NCI-H526 (cell line): Measurements from ENCODE around the gene LIN7A.

Source experiments
- DNase-seq, 2 experiments: peaks; one replicate each; lab custom pipeline; 2025; lab: John Stamatoyannopoulos, UW

LIN7A gene

DNA sequence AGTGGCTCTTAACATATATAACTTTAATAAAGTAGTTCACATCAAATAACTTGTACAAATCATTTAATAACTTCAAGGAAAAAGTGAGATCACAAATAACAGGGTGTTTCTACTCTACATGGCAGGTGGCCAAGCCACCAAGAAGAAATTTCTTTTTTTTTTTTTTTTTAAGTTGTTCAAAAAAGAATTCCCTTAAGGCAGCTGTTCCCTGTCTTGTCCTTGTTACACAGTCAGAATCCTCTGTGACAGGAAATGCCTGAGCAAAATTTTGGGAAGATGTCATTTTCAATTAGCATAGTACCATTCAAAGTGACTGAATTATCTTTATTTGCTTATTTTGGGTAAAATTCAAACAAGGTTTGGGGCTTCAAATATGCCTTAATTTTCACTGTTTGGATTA, 79.4 kb downstream of the LIN7A start:
- DNase-seq = no peak

GRCh38 chr12:80857311-80857710, 80.4 kb downstream of the LIN7A start:
- no peak for DNase-seq

GRCh38 chr12:80849337-80849736, 88.4 kb downstream of the LIN7A start:
- no peak for DNase-seq

DNA sequence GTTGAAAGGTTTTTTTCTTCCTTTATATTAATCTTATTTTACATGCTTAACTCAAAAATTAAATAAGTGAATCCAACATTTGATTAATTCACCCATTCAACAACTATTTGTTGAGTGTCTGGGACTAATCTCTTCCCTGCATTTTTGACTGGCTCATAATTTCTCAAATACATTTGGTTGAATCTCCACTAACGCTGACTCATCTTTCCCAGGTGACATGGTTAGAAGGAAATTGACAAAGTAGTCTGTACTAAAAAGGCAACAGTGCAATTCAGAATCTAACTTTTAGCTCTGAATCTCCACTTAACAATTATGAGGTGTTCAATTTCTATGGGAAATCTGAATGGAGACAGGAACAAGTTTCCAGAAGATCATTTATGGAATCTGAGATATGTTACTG, 88.9 kb downstream of the LIN7A start:
- no peak for DNase-seq

GRCh38 chr12:80847575-80847974, 90.2 kb downstream of the LIN7A start:
- no peak for DNase-seq

DNA sequence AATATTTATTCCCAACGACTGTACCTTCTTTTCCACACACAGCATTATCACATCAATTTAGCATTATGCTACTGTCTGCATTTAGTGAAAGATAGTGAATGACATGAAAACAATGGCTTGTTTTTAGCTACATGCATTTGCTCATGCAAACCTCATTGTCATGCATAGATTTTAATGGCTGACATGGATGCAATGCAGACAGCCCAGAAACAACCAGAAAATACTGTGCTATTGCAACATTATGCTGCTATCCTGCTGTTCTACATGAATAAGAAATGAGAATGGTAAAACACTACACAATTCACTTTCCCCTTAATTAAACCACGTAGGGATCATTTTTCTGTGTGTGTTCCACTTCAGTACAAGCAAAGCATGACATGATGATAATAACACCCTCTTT, 90.8 kb downstream of the LIN7A start:
- DNase-seq = no peak

- DNase-seq = no peak
Measured at GRCh38 chr12:80845639-80846038, 92.1 kb downstream of the LIN7A start.

DNA sequence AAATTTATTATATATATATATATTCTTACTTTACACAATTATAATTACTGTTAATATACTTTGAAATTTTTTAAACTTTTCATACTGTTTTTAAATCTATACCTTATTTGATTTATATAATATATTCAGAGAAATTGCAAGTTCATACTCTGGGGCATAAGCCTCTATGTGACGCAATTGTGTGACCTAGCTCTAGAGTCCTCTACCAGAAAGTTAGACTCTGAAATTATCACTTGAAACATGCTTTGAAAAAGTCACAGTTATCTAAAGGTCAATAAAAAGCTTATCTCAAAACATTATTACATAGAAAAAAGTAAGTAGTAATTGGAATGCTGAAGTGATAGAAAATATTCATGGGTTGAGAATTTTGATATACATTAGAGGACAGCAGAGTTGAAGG, 93.8 kb downstream of the LIN7A start:
- no peak for DNase-seq

GRCh38 chr12:80838708-80839107, 99.0 kb downstream of the LIN7A start:
- peak in 1 of 2 experiments; percentile 1 for DNase-seq

DNA sequence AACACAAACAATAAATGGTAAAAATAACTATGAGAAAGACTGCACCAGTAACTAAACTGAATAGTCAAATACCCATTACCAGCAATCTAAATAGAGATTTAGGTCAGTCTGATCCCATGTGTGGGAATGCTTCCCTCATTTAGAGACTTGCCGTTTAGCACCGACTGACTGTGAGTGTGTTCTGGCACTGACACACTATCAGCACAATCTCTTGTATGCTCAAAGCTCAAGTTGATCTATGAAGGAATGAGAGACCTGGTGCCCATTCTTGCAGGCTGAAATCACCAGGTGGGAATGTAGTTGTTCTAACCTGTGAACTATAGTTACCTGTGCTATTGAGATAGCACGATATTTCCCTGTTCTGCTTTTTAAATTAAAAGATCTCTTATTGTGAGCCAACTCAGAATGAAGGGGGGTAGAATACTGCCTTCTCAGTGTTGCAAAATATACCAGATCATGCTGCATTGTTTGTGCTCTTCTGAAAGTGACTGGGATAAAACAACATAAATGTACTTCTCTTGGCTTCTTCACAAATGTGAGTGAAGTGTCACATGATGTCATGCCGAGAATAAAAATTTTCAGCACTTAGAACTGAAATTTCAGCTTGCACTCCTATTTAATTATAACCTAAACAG, 99.6 kb downstream of the LIN7A start:
- DNase-seq = no peak

DNA sequence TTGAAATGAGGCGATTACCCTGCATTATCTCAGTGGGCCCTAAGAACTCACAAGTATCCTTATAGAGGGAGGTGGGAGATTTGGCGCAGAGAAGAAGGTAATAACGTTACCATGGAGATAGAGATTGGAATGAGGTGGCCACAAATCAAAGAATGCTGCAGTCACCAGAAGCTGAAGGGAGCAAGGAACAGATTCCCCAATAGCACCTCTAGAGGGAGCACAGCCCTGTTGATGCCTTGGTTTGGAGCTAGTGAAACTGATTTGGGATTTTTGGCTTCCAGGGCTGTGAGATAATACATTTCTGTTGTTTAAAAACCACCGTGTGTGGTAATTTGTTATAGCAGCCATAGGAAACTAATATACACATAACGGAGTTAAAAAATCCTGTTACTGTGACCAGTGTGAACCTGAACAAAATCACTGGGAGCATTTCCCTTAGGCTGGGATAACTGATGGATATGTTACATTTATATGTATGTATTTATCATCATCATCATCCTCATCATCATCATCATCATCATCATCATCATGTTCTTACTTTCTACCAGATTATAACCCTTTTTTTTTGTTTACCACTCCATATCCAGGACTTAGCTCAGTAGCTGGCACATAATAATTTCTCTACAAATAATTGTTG, 100.3 kb downstream of the LIN7A start:
- peak in 1 of 2 experiments; percentile 45 for DNase-seq

GRCh38 chr12:80834724-80835123, 103.0 kb downstream of the LIN7A start:
- no peak for DNase-seq

DNA sequence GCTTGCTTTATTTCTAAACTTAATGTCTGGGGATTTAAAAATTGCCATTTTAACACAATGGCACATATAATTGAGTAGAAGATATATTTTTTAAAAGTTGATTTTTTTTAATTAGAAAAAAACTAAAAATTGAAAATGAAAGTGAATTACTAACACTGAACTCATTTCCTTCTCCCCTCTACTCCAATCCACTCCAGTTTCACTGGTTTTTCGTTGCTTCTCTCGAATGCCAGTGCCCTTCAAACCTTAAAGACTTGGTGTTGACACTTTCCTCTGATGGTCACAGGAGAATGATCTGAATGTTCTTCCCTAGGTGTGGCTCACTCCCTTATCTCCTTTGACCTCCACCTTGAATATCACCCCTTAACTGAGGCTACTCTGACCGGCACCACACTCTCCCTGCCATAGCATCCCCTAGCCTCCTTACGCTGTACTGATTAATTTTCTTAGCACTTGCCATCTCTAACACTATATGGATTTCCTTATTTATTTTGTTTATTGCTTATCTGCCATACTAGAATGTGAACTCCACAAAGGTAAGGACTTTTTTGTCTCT, 107.1 kb downstream of the LIN7A start:
- DNase-seq = no peak

GRCh38 chr12:80829767-80830166, 108.0 kb downstream of the LIN7A start:
- no peak for DNase-seq

DNA sequence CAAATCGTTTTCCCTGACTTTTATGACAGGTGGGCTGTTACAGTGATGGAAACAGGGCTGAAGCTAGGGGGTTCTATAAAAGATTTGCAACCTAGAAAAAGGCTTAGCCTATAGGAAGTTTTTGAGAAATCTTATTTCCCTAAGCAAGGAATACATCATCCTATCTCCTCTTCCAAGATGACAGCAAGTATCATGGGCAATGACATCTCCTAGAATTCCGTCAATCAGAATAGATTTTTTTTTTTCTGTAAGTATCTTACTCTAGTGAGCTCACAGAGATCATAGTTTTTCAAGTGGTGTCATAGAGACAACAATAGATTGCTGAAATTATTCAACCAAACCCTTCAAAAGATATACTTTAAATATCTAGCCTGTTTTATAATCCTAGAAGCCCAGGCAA, 112.2 kb downstream of the LIN7A start:
- no peak for DNase-seq

DNA sequence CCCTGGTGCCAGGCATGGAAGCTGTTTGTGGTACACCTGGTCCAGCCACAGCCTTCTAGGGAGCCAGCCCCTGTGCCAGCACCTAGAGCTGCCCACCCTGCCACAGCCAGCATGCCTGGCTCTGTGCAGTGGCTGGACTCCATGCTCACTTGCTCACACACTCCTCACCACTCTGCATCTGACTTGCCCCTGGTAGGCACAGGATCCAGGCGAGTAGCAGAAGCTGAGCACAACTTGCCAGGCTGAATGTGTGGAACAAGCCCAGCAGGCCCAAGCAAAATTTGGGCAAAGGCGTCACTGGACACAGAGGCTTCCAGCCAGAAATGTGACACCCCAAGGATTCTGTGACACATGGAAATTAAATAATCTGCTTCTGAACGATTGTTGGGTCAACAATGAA, 114.3 kb downstream of the LIN7A start:
- no peak for DNase-seq

DNA sequence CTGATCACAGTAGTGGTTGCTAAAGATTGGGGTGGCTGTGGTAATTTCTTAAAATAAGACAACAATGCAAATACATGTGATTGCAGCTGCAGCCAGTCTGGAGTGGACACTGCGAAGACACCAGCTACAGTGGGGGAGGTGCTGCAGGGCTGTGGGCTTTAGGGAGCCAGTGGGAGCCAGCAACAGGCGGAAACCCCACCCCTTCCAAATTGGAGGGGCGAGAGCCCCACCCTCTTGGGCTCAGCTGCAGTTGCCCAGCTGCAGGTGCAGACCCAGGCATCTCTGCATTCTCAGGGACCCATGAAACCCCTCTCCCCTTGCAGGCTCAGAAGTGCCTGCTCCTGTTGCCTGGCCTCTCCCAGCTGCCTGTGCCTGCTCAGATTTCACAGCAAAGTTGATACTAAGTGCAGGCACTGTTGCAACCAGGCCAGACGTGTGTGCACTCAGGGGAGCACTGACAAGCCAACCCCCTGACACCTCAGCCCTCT, 116.2 kb downstream of the LIN7A start:
- no peak for DNase-seq

DNA sequence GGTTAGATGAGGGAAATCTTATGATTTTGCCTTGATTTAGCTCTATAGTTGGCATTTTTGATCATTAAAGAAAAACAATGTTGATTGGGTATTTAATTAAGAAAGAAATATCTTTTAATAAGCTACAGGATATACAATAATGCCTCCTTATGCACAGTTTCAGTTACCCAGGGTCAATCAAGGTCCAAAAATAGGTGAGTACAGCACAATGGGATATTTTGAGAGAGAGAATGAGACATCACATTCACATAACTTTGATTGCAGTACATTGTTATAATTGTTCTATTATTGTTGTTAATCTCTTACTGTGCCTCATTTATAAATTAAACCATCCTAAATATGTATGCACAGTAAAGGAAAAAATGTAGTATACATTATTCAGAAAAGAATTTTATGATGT, 118.9 kb downstream of the LIN7A start:
- no peak for DNase-seq

GRCh38 chr12:80815351-80815750, 122.4 kb downstream of the LIN7A start:
- DNase-seq = no peak

- no peak for DNase-seq
Measured at GRCh38 chr12:80814453-80814852, 123.3 kb downstream of the LIN7A start.

DNA sequence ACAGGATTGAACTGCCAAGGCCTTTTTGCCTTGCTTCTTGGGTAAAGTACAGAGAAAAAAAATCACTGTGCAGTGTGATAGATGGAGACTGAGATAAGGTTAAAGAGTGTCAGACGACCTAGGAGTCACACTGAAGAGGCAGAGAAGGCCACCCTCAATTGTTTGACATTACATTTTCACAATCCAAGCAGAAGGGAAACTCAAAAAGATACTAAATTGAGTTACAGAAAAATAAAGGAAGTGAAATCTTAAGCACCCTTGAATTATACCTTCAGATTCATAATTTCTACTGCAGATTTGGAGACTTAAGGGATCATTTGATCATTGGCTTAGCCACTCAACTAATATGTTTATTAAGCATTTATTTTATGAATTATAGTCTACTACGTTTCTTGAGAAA, 123.9 kb downstream of the LIN7A start:
- DNase-seq = no peak

DNA sequence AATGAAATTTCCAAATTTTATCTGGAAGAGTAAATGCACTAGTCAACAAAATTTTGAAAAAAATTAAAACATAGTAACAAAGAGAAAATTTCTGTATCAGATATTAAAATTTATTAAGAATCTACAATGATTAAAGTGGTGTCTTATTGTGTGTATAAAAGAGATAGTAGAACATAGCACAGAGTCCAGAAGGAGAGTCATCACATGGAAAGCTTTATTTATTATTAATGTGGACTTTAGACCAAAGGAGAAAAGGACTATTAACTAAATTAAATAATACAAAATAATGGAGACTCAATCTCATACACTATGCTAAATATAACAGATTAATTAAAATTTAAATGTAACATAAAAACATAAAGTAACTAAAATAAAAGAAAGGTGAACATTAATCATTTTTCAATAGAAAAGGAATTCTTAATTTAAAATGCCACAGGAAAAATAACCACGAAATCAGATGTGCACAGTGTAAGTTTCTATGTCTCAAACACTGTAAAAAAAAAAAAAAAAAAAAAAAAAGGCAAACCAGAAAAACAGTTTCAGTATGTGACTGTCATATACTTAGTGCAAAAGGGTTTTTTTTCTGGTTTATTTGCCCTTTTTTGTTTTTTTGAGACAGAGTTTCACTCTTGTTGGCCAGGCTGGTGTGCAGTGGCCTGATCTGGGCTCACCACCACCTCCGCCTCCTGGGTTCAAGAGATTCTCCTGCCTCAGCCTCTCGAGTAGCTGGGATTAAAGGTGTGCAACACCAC, 125.6 kb downstream of the LIN7A start:
- DNase-seq = no peak

GRCh38 chr12:80810874-80811273, 126.9 kb downstream of the LIN7A start:
- no peak for DNase-seq
